ENCODE results near the gene HOXD1.

HOXD1 gene

GRCh38 chr2:176147800-176148496, 40.5 kb upstream of the HOXD1 start:
- peaks cover 100% of the 10 kb centered on the region for H3K27me3 ChIP-seq (ENCODE audit: control insufficient read depth, insufficient read depth, low read length)
- H3K4me1 ChIP-seq (ENCODE audit: control insufficient read depth, insufficient read depth, low read length): peaks cover 5% of the 10 kb centered on the region; the same call in 1 of the 2 replicates
- no peak overlapping the region for H3K4me3 ChIP-seq (ENCODE audit: low read depth, low read length)
- no peak overlapping the region for H3K27ac ChIP-seq (ENCODE audit: low read depth, low read length)
- H3K9ac ChIP-seq (ENCODE audit: low read depth, low read length): no peak overlapping the region
- no peaks in the 10 kb centered on the region for H3K36me3 ChIP-seq (ENCODE audit: control insufficient read depth, insufficient read depth, low read length)
- H3K9me3 ChIP-seq (ENCODE audit: control insufficient read depth, insufficient read depth, low read length): peaks cover 3% of the 10 kb centered on the region; the same call in 1 of the 2 replicates

- Histone ChIP-seq H3K36me3 (ENCODE audit: control insufficient read depth, insufficient read depth, low read length) (no peaks in the 10 kb centered on the region), H3K27me3 (ENCODE audit: control insufficient read depth, insufficient read depth, low read length) (peaks cover 100% of the 10 kb centered on the region), H3K9ac (ENCODE audit: low read depth, low read length) (no peak overlapping the region), H3K4me3 (ENCODE audit: low read depth, low read length) (no peak overlapping the region), H3K9me3 (ENCODE audit: control insufficient read depth, insufficient read depth, low read length) (peaks cover 3% of the 10 kb centered on the region; the same call in 1 of the 2 replicates), H3K4me1 (ENCODE audit: control insufficient read depth, insufficient read depth, low read length) (peaks cover 5% of the 10 kb centered on the region; the same call in 1 of the 2 replicates), H3K27ac (ENCODE audit: low read depth, low read length) (no peak overlapping the region)
Measured at GRCh38 chr2:176148751-176149421, 39.6 kb upstream of the HOXD1 start.

- Histone ChIP-seq H3K9ac (ENCODE audit: low read depth, low read length) (no peak overlapping the region), H3K36me3 (ENCODE audit: control insufficient read depth, insufficient read depth, low read length) (no peaks in the 10 kb centered on the region), H3K4me3 (ENCODE audit: low read depth, low read length) (no peak overlapping the region), H3K4me1 (ENCODE audit: control insufficient read depth, insufficient read depth, low read length) (peaks cover 5% of the 10 kb centered on the region; the same call in 1 of the 2 replicates), H3K27me3 (ENCODE audit: control insufficient read depth, insufficient read depth, low read length) (peaks cover 100% of the 10 kb centered on the region), H3K27ac (ENCODE audit: low read depth, low read length) (no peak overlapping the region), H3K9me3 (ENCODE audit: control insufficient read depth, insufficient read depth, low read length) (peaks cover 3% of the 10 kb centered on the region; the same call in 1 of the 2 replicates)
Measured at GRCh38 chr2:176149481-176149938, 39.0 kb upstream of the HOXD1 start.

- H3K27me3 ChIP-seq (ENCODE audit: control insufficient read depth, insufficient read depth, low read length): peaks cover 100% of the 10 kb centered on the region
Measured at GRCh38 chr2:176149939-176150583, 38.4 kb upstream of the HOXD1 start.

GRCh38 chr2:176150584-176151441, 37.7 kb upstream of the HOXD1 start:
- Histone ChIP-seq H3K9me3 (ENCODE audit: control insufficient read depth, insufficient read depth, low read length) (peaks cover 3% of the 10 kb centered on the region; the same call in 1 of the 2 replicates), H3K27ac (ENCODE audit: low read depth, low read length) (no peak overlapping the region), H3K4me3 (ENCODE audit: low read depth, low read length) (no peak overlapping the region), H3K9ac (ENCODE audit: low read depth, low read length) (no peak overlapping the region), H3K36me3 (ENCODE audit: control insufficient read depth, insufficient read depth, low read length) (no peaks in the 10 kb centered on the region), H3K27me3 (ENCODE audit: control insufficient read depth, insufficient read depth, low read length) (peaks cover 100% of the 10 kb centered on the region), H3K4me1 (ENCODE audit: control insufficient read depth, insufficient read depth, low read length) (peaks cover 12% of the 10 kb centered on the region; the same call in 1 of the 2 replicates)

More at GRCh38 chr2:176149939-176150583, 38.4 kb upstream of the HOXD1 start:
- no peaks in the 10 kb centered on the region for H3K36me3 ChIP-seq (ENCODE audit: control insufficient read depth, insufficient read depth, low read length)
- H3K9ac ChIP-seq (ENCODE audit: low read depth, low read length): no peak overlapping the region
- no peak overlapping the region for H3K27ac ChIP-seq (ENCODE audit: low read depth, low read length)
- peaks cover 3% of the 10 kb centered on the region; the same call in 1 of the 2 replicates for H3K9me3 ChIP-seq (ENCODE audit: control insufficient read depth, insufficient read depth, low read length)
- no peak overlapping the region for H3K4me3 ChIP-seq (ENCODE audit: low read depth, low read length)
- H3K4me1 ChIP-seq (ENCODE audit: control insufficient read depth, insufficient read depth, low read length): peaks cover 5% of the 10 kb centered on the region; the same call in 1 of the 2 replicates

- peaks cover 100% of the 10 kb centered on the region for H3K27me3 ChIP-seq (ENCODE audit: control insufficient read depth, insufficient read depth, low read length)
- H3K4me3 ChIP-seq (ENCODE audit: low read depth, low read length): peak within 1 kb of the TSS; percentile 17; the same call in 1 of the 2 replicates
- peaks cover 12% of the 10 kb centered on the region; the same call in 1 of the 2 replicates for H3K4me1 ChIP-seq (ENCODE audit: control insufficient read depth, insufficient read depth, low read length)
- H3K27ac ChIP-seq (ENCODE audit: low read depth, low read length): no peak within 1 kb of the TSS
- H3K36me3 ChIP-seq (ENCODE audit: control insufficient read depth, insufficient read depth, low read length): no peaks in the 10 kb centered on the region
- H3K9ac ChIP-seq (ENCODE audit: low read depth, low read length): no peak within 1 kb of the TSS
- H3K9me3 ChIP-seq (ENCODE audit: control insufficient read depth, insufficient read depth, low read length): peaks cover 2% of the 10 kb centered on the region; the same call in 1 of the 2 replicates
Measured at GRCh38 chr2:176151442-176152287, 36.8 kb upstream of the HOXD1 start, which contains the start of gene HOXD4. Gene HOXD4 (plus strand): TSS chr2:176151550. CDS start chr2:176151634, 84 bp downstream.

- Histone ChIP-seq H3K9ac (ENCODE audit: low read depth, low read length) (no peak overlapping the region), H3K9me3 (ENCODE audit: control insufficient read depth, insufficient read depth, low read length) (no peaks in the 10 kb centered on the region), H3K36me3 (ENCODE audit: control insufficient read depth, insufficient read depth, low read length) (no peaks in the 10 kb centered on the region), H3K4me1 (ENCODE audit: control insufficient read depth, insufficient read depth, low read length) (peaks cover 12% of the 10 kb centered on the region; the same call in 1 of the 2 replicates), H3K4me3 (ENCODE audit: low read depth, low read length) (no peak overlapping the region), H3K27me3 (ENCODE audit: control insufficient read depth, insufficient read depth, low read length) (peaks cover 100% of the 10 kb centered on the region), H3K27ac (ENCODE audit: low read depth, low read length) (no peak overlapping the region)
Measured at GRCh38 chr2:176152350-176153181, 35.9 kb upstream of the HOXD1 start.

- Histone ChIP-seq H3K27me3 (ENCODE audit: control insufficient read depth, insufficient read depth, low read length) (peaks cover 100% of the 10 kb centered on the region), H3K9me3 (ENCODE audit: control insufficient read depth, insufficient read depth, low read length) (no peaks in the 10 kb centered on the region), H3K4me1 (ENCODE audit: control insufficient read depth, insufficient read depth, low read length) (peaks cover 12% of the 10 kb centered on the region; the same call in 1 of the 2 replicates), H3K4me3 (ENCODE audit: low read depth, low read length) (no peak overlapping the region), H3K9ac (ENCODE audit: low read depth, low read length) (no peak overlapping the region), H3K36me3 (ENCODE audit: control insufficient read depth, insufficient read depth, low read length) (no peaks in the 10 kb centered on the region), H3K27ac (ENCODE audit: low read depth, low read length) (no peak overlapping the region)
Measured at GRCh38 chr2:176154576-176155252, 33.8 kb upstream of the HOXD1 start.

Data from HUES48 (cell line).